HEK293 (cell line): ENCODE measurements around the gene TST.

Source experiments
- CTCF ChIA-PET: fragments of 350-600 bp; formaldehyde crosslinking; extraction: SDS; loops from one replicate; lab custom pipeline; 2021; ENCODE audit warnings: antibody characterized with exemption; lab: Yijun Ruan, JAX
- POLR2A ChIA-PET: fragments of 300-600 bp; formaldehyde crosslinking; extraction: SDS; loops from one replicate; lab custom pipeline; 2020; ENCODE audit warnings: antibody characterized with exemption, inconsistent platforms; lab: Yijun Ruan, JAX
- H3K27ac ChIP-seq: fragments of 200-500 bp; sonication (Bioruptor generic); 2 replicates; pipeline ENCODE4 v1.5.1; 2014; ENCODE audit warnings: low read depth, low read length, control low read depth, inconsistent platforms; ENCODE audit errors: extremely low read depth
- H3K36me3 ChIP-seq, 2 experiments: fragments of 200-500 bp in 1 of 2; sonication (Bioruptor generic) in 1 of 2; 1 replicate in 1 of 2; 2 replicates in 1 of 2; pipeline ENCODE4 v1.5.1; 2014 to 2017; ENCODE audit warnings: inconsistent platforms in 2 of 2, low read length in 2 of 2; ENCODE audit not compliant: control insufficient read depth in 2 of 2, insufficient read depth in 1 of 2
- H3K4me1 ChIP-seq: fragments of 200-500 bp; sonication (Bioruptor generic); 2 replicates; pipeline ENCODE4 v1.5.1; 2014; ENCODE audit warnings: mild to moderate bottlenecking, low read length, inconsistent platforms; ENCODE audit not compliant: control insufficient read depth, insufficient read depth
- H3K4me3 ChIP-seq: 2 replicates; pipeline ENCODE4 v1.5.1; 2011; ENCODE audit warnings: low read depth, mild to moderate bottlenecking, control low read depth, low read length, moderate library complexity
- H3K9me3 ChIP-seq: fragments of 200-500 bp; sonication (Bioruptor generic); 2 replicates; pipeline ENCODE4 v1.5.1; 2014; ENCODE audit warnings: low read depth, low read length, inconsistent platforms; ENCODE audit not compliant: control insufficient read depth, insufficient read depth
- ELK4 ChIP-seq: IDR thresholded peaks from 2 replicates; pipeline ENCODE4 v1.6.1; 2011; ENCODE audit warnings: mild to moderate bottlenecking, low read depth, low read length, borderline replicate concordance
- KLF17 ChIP-seq: fragments of 450-650 bp; formaldehyde crosslinking; IDR thresholded peaks from 2 replicates; pipeline ENCODE4 v1.5.1; 2016; ENCODE audit warnings: missing biosample characterization, missing genetic modification characterization
- KLF8 ChIP-seq: fragments of 450-650 bp; formaldehyde crosslinking; IDR thresholded peaks from 2 replicates; pipeline ENCODE4 v1.5.1; 2016; ENCODE audit warnings: missing biosample characterization, missing genetic modification characterization
- KLF9 ChIP-seq: fragments of 450-650 bp; formaldehyde crosslinking; IDR thresholded peaks from 2 replicates; pipeline ENCODE4 v1.5.1; 2016; ENCODE audit warnings: missing biosample characterization, missing genetic modification characterization, low read depth
- PATZ1 ChIP-seq: fragments of 450-650 bp; formaldehyde crosslinking; IDR thresholded peaks from 2 replicates; pipeline ENCODE4 v1.5.1; 2016; ENCODE audit warnings: missing biosample characterization, missing genetic modification characterization
- RBAK ChIP-seq: fragments of 450-650 bp; formaldehyde crosslinking; IDR thresholded peaks from 2 replicates; pipeline ENCODE4 v1.5.1; 2016; ENCODE audit warnings: missing biosample characterization, missing genetic modification characterization
- SP2 ChIP-seq: fragments of 450-650 bp; formaldehyde crosslinking; IDR thresholded peaks from 2 replicates; pipeline ENCODE4 v1.5.1; 2016; ENCODE audit warnings: missing biosample characterization, missing genetic modification characterization
- SP3 ChIP-seq: fragments of 450-650 bp; formaldehyde crosslinking; IDR thresholded peaks from 2 replicates; pipeline ENCODE4 v1.5.1; 2016; ENCODE audit warnings: missing biosample characterization, missing genetic modification characterization
- SP7 ChIP-seq: fragments of 450-650 bp; formaldehyde crosslinking; IDR thresholded peaks from 2 replicates; pipeline ENCODE4 v1.5.1; 2016; ENCODE audit warnings: missing biosample characterization, missing genetic modification characterization
- TCF7L2 ChIP-seq: IDR thresholded peaks from 2 replicates; pipeline ENCODE4 v1.6.1; 2011; ENCODE audit warnings: low read depth, mild to moderate bottlenecking, inconsistent platforms, low read length, moderate library complexity, borderline replicate concordance
- ZBTB11 ChIP-seq: fragments of 450-650 bp; formaldehyde crosslinking; conservative IDR thresholded peaks from 2 replicates; pipeline ENCODE4 v1.5.1; 2016; ENCODE audit warnings: low read depth, missing biosample characterization, missing genetic modification characterization
- ZBTB17 ChIP-seq: fragments of 450-650 bp; formaldehyde crosslinking; IDR thresholded peaks from 2 replicates; pipeline ENCODE4 v1.5.1; 2016; ENCODE audit warnings: missing biosample characterization, missing genetic modification characterization
- ZBTB21 ChIP-seq: fragments of 450-650 bp; formaldehyde crosslinking; IDR thresholded peaks from 2 replicates; pipeline ENCODE4 v1.5.1; 2017; ENCODE audit warnings: missing biosample characterization, missing genetic modification characterization
- ZEB2 ChIP-seq: fragments of 450-650 bp; formaldehyde crosslinking; IDR thresholded peaks from 2 replicates; pipeline ENCODE4 v1.5.1; 2016; ENCODE audit warnings: missing biosample characterization, missing genetic modification characterization
- ZNF221 ChIP-seq: fragments of 450-650 bp; formaldehyde crosslinking; IDR thresholded peaks from 2 replicates; pipeline ENCODE4 v1.5.1; 2017; ENCODE audit warnings: missing biosample characterization, missing genetic modification characterization, borderline replicate concordance
- ZNF335 ChIP-seq: fragments of 450-650 bp; formaldehyde crosslinking; conservative IDR thresholded peaks from 2 replicates; pipeline ENCODE4 v1.5.1; 2016; ENCODE audit warnings: missing biosample characterization, missing genetic modification characterization
- ZNF366 ChIP-seq: fragments of 450-650 bp; formaldehyde crosslinking; conservative IDR thresholded peaks from 2 replicates; pipeline ENCODE4 v1.5.1; 2016; ENCODE audit warnings: missing biosample characterization, missing genetic modification characterization
- ZNF558 ChIP-seq: fragments of 450-650 bp; formaldehyde crosslinking; IDR thresholded peaks from 2 replicates; pipeline ENCODE4 v1.5.1; 2016; ENCODE audit warnings: missing biosample characterization, missing genetic modification characterization
- ZNF629 ChIP-seq: fragments of 450-650 bp; formaldehyde crosslinking; IDR thresholded peaks from 2 replicates; pipeline ENCODE4 v1.5.1; 2017; ENCODE audit warnings: missing biosample characterization, missing genetic modification characterization
- ZNF654 ChIP-seq: fragments of 450-650 bp; formaldehyde crosslinking; IDR thresholded peaks from 2 replicates; pipeline ENCODE4 v1.5.1; 2016; ENCODE audit warnings: low read depth, missing biosample characterization, missing genetic modification characterization
- ZNF664 ChIP-seq: fragments of 450-650 bp; formaldehyde crosslinking; IDR thresholded peaks from 2 replicates; pipeline ENCODE4 v1.5.1; 2016; ENCODE audit warnings: missing biosample characterization, missing genetic modification characterization
- ZNF692 ChIP-seq: fragments of 450-650 bp; formaldehyde crosslinking; IDR thresholded peaks from 2 replicates; pipeline ENCODE4 v1.5.1; 2016; ENCODE audit warnings: missing biosample characterization, missing genetic modification characterization
- ZSCAN18 ChIP-seq: fragments of 450-650 bp; formaldehyde crosslinking; IDR thresholded peaks from 2 replicates; pipeline ENCODE4 v1.5.1; 2016; ENCODE audit warnings: missing biosample characterization, missing genetic modification characterization
- ZXDB ChIP-seq: fragments of 450-650 bp; formaldehyde crosslinking; IDR thresholded peaks from 2 replicates; pipeline ENCODE4 v1.5.1; 2016; ENCODE audit warnings: missing biosample characterization, missing genetic modification characterization

TST gene

GRCh38 chr22:36977947-36978660 lies 41.1 kb downstream of the TST start:
- no peak overlapping the region for H3K27ac ChIP-seq
- POLR2A ChIA-PET = interaction anchor here (0.6 kb wide), 1 partner anchor 40 kb away, joined by 3 read pairs; no protein-coding TSS in a partner anchor
- TF ChIP-seq KLF17 (tag by site-specific recombination) = peak; percentile 40; the same call in 1 of the 2 replicates
- peak; percentile 93 for TF ChIP-seq ZBTB11 (tag by site-specific recombination)
- TF ChIP-seq ZNF692 (tag by site-specific recombination) = peak; percentile 74
- no peak for TF ChIP-seq ZNF221 (tag by site-specific recombination)
- TF ChIP-seq ZEB2 = peak; percentile 16; the same call in 1 of the 2 replicates
- peak; percentile 33; the same call in 1 of the 2 replicates for TF ChIP-seq ZXDB (tag by site-specific recombination)
- peak; percentile 72 for TF ChIP-seq ZNF629 (tag by site-specific recombination)
- TF ChIP-seq SP7 (tag by site-specific recombination) = peak; percentile 48
- TF ChIP-seq KLF8 (tag by site-specific recombination) = peak; percentile 73
- TF ChIP-seq ZSCAN18 (tag by site-specific recombination) = no peak
- TF ChIP-seq ELK4 = peak; percentile 78
- TF ChIP-seq ZBTB17 (tag by site-specific recombination) = peak; percentile 89
- no peak for TF ChIP-seq ZNF558 (tag by site-specific recombination)
- peak; percentile 85 for TF ChIP-seq KLF9
- no peak for TF ChIP-seq TCF7L2
- no peak for TF ChIP-seq ZNF664
- peak; percentile 72 for TF ChIP-seq ZNF335 (tag by site-specific recombination)
- 0 out of 2 replicates have a peak, but pooled peaks have one; percentile 61 for TF ChIP-seq ZBTB21 (tag by site-specific recombination)
- peak; percentile 43; the same call in 1 of the 2 replicates for TF ChIP-seq PATZ1 (tag by site-specific recombination)
- peak; percentile 72 for TF ChIP-seq SP2
- TF ChIP-seq SP3 (tag by site-specific recombination) = peak; percentile 74
- peak; percentile 92 for TF ChIP-seq ZNF654 (tag by site-specific recombination)
- peak; percentile 68 for TF ChIP-seq ZNF366 (tag by site-specific recombination)
- TF ChIP-seq RBAK (tag by site-specific recombination) = no peak

More at GRCh38 chr22:36977947-36978660, 41.1 kb downstream of the TST start:
- Histone ChIP-seq H3K4me1 (no peaks in the 10 kb centered on the region), H3K4me3 (peak overlapping the region; percentile 20; the same call in 1 of the 2 replicates), H3K36me3 (no peaks in the 10 kb centered on the region), H3K9me3 (no peaks in the 10 kb centered on the region)
- CTCF ChIA-PET = interaction anchor here (0.6 to 10.3 kb wide), 49 partner anchors 8 to 1838 kb away, joined by 3 to 104 read pairs (median 4); no protein-coding TSS in a partner anchor
